ENCODE results near the gene MCHR1. TPM values are rescaled to one million over a fixed set of nuclear protein-coding genes. Genes with fewer than 3 reads are reported as not detected.
A peak's percentile ranks its signal among the peaks of the same experiment; 100 is the strongest.

MCHR1 gene
- total RNA-seq, 1 donor from 2014 or later = not detected

DNA sequence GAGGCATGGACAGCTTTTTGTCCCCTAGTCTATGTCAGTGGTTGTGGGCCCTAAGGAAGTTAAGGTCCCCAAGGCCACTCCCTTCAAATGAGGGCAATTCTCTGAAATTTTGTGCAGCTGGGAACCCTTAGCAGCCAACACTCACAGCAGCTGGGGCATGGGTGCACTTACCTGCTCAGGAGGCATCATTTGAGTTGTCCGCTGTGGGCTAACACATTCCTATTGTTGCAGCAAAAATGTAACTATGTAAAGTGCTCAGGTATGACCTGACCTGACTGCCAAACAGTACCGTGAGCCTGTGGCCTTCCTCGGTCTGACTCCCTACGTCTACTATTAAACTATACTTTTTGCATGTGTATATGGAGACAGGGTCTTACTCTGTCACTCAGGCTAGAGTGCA is 37.0 kb upstream of the MCHR1 start:
- DNase-seq (ENCODE audit: low spot score in 2 of 2) = no peak
- Histone ChIP-seq H3K27me3 (no peaks in the 10 kb centered on the region), H3K36me3 (no peaks in the 10 kb centered on the region), H3K4me1 (peaks cover 0 to 14% of the 10 kb centered on the region in 2 donors), H3K4me3 (no peak overlapping the region), H3K9me3 (no peaks in the 10 kb centered on the region), H3K27ac (no peak overlapping the region)
- TF ChIP-seq, protein P1, sequence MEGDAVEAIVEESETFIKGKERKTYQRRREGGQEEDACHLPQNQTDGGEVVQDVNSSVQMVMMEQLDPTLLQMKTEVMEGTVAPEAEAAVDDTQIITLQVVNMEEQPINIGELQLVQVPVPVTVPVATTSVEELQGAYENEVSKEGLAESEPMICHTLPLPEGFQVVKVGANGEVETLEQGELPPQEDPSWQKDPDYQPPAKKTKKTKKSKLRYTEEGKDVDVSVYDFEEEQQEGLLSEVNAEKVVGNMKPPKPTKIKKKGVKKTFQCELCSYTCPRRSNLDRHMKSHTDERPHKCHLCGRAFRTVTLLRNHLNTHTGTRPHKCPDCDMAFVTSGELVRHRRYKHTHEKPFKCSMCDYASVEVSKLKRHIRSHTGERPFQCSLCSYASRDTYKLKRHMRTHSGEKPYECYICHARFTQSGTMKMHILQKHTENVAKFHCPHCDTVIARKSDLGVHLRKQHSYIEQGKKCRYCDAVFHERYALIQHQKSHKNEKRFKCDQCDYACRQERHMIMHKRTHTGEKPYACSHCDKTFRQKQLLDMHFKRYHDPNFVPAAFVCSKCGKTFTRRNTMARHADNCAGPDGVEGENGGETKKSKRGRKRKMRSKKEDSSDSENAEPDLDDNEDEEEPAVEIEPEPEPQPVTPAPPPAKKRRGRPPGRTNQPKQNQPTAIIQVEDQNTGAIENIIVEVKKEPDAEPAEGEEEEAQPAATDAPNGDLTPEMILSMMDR (IDR thresholded peaks at IDR 0.05) = no peak
- intact Hi-C loops (cut with DNase I) = no loop called here

DNA sequence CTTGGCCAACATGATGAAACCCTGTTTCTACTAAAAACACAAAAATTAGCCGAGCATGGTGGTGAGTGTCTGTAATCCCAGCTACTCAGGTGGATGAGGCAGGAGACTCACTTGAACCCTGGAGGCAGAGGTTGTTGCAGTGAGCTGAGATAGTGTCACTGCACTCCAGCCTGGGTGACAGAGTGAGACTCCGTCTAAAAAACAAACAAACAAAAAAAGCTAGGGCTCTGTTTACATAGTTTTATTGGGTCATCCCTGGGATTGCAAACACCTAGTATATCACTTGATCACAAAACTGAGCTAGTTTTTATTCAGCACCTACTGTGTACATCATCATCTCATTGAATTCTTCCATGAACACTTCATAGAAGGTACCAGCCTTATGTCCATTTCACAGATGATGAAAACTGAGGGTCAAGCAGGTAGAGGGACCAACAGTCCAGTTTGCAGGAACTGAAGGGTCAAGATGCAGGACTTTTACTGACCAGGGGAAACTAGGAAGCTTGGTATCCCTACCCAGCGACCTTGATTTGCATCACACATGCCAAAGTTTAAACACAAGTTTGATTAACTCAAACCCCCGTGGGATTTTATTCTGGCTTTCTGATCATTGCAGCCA is 33.6 kb upstream of the MCHR1 start:
- Histone ChIP-seq H3K36me3 (no peaks in the 10 kb centered on the region), H3K9me3 (no peaks in the 10 kb centered on the region), H3K4me3 (no peak overlapping the region), H3K27ac (peak overlapping the region; percentile 46 to 77), H3K27me3 (no peaks in the 10 kb centered on the region), H3K4me1 (peaks cover 0 to 8% of the 10 kb centered on the region in 2 donors)
- intact Hi-C loops (cut with DNase I) = loop anchor here (1.0 kb wide), 1 partner anchor 208 kb away; no protein-coding TSS in a partner anchor
- DNase-seq (ENCODE audit: low spot score in 2 of 2) = no peak
- TF ChIP-seq, protein P1 (IDR thresholded peaks at IDR 0.05) = no peak

GRCh38 chr22:40648386-40648785 is 30.9 kb upstream of the MCHR1 start:
- TF ChIP-seq, protein P1 (IDR thresholded peaks at IDR 0.05) = no peak
- intact Hi-C loops (cut with DNase I) = no loop called here
- Histone ChIP-seq H3K27ac (no peak overlapping the region), H3K4me3 (no peak overlapping the region), H3K9me3 (no peaks in the 10 kb centered on the region), H3K36me3 (no peaks in the 10 kb centered on the region), H3K4me1 (peaks cover 5 to 23% of the 10 kb centered on the region in 2 donors), H3K27me3 (no peaks in the 10 kb centered on the region)
- no peak for DNase-seq (ENCODE audit: low spot score in 2 of 2)

DNA sequence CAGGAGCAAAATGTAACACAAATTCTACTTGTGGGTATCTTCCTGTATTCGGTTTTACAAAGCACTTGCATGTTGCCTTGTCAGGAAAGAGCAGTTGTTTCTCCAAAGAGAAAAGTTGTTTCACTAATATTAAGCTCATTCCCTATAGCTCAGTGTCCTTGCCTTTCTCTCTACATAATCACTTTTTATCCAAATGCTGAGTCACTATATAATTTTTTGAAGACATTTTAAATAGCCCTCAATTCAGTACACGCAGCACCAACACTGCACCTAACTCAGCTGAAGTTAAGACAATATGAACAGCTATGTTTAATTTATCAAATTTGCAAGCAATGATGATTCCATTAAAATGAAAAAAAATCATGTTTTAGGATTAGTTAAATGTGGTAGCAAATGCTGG is 28.2 kb upstream of the MCHR1 start:
- intact Hi-C loops (cut with DNase I) = loop anchor here (1.0 to 5.0 kb wide), 4 partner anchors 14 to 166 kb away; partner anchors contain the start of gene SLC25A17
- no peaks in the 10 kb centered on the region for H3K27me3 ChIP-seq
- H3K36me3 ChIP-seq = no peaks in the 10 kb centered on the region
- no peaks in the 10 kb centered on the region for H3K9me3 ChIP-seq
- H3K27ac ChIP-seq = peak overlapping the region; percentile 97
- TF ChIP-seq, protein P1 (IDR thresholded peaks at IDR 0.05) = no peak
- peak overlapping the region; percentile 68 to 70 for H3K4me3 ChIP-seq
- peaks cover 5 to 29% of the 10 kb centered on the region in 2 donors for H3K4me1 ChIP-seq
- no peak for DNase-seq (ENCODE audit: low spot score in 2 of 2)

- Histone ChIP-seq H3K4me3 (peak overlapping the region; percentile 68 to 70), H3K27ac (peak overlapping the region; percentile 97), H3K4me1 (peaks cover 5 to 26% of the 10 kb centered on the region in 2 donors), H3K36me3 (no peaks in the 10 kb centered on the region), H3K9me3 (no peaks in the 10 kb centered on the region), H3K27me3 (no peaks in the 10 kb centered on the region)
- intact Hi-C loops (cut with DNase I) = loop anchor here (1.0 to 5.0 kb wide), 4 partner anchors 15 to 165 kb away; partner anchors contain the start of gene SLC25A17
- DNase-seq (ENCODE audit: low spot score in 2 of 2) = peak; percentile 95 to 99
- TF ChIP-seq, protein P1 (IDR thresholded peaks at IDR 0.05) = peak in 1 of 3 experiments; percentile 4
Measured at GRCh38 chr22:40651563-40652501, 27.5 kb upstream of the MCHR1 start.

Data from ascending aorta (tissue), 2 donors.